Brain microvascular endothelial cell (primary cell): ENCODE data around the gene KCNK15.
"Not testable (repeated sequence)": the region's sequence is repeated elsewhere in the genome, so short reads cannot be mapped to it uniquely, and the experiment has no call there.

Experiments
- DNase-seq: peaks from one replicate; pipeline ENCODE4 v3.0.0-alpha.2; 2020
- H3K27ac ChIP-seq: fragments of 250-450 bp; sonication (Bioruptor Pico); 2 replicates; pipeline ENCODE4 v1.5.1; 2020; ENCODE audit warnings: mild to moderate bottlenecking, moderate library complexity
- H3K27me3 ChIP-seq: fragments of 250-450 bp; sonication (Bioruptor Pico); replicated peaks from 2 replicates; pipeline ENCODE4 v1.5.1; 2020; ENCODE audit warnings: mild to moderate bottlenecking
- H3K36me3 ChIP-seq: fragments of 250-450 bp; sonication (Bioruptor Pico); replicated peaks from 2 replicates; pipeline ENCODE4 v1.5.1; 2020; ENCODE audit warnings: mild to moderate bottlenecking
- H3K4me3 ChIP-seq: 2 replicates; pipeline ENCODE4 v1.5.1; 2011; ENCODE audit warnings: low read depth, mild to moderate bottlenecking, control low read depth, low read length, moderate library complexity
- CTCF ChIP-seq: IDR thresholded peaks from 2 replicates; pipeline ENCODE4 v1.5.1; 2011; ENCODE audit warnings: low read depth, mild to moderate bottlenecking, moderate library complexity, low read length, control low read depth, inconsistent platforms; ENCODE audit errors: missing control alignments
- in situ Hi-C: cut with HindIII; loops from 2 replicates; pipeline ENCODE4 v1.10.0; 2017; ENCODE audit warnings: low sequenced_read_pairs, low pct_ligation_motif_present

Gene KCNK15

GRCh38 chr20:44759595-44759994, 13.9 kb downstream of the KCNK15 start:
- peaks cover 1% of the 10 kb centered on the region for H3K27me3 ChIP-seq
- DNase-seq = no peak
- no peaks in the 10 kb centered on the region for H3K36me3 ChIP-seq
- no peak overlapping the region for H3K27ac ChIP-seq
- TF ChIP-seq CTCF = no peak
- in situ Hi-C loops = no loop called here
- H3K4me3 ChIP-seq = no peak overlapping the region

- Histone ChIP-seq H3K27me3 (peaks cover 1% of the 10 kb centered on the region), H3K4me3 (no peak overlapping the region), H3K27ac (no peak overlapping the region), H3K36me3 (no peaks in the 10 kb centered on the region)
- in situ Hi-C loops = no loop called here
- DNase-seq = no peak
- TF ChIP-seq CTCF = no peak
Measured at GRCh38 chr20:44761423-44761822, 15.8 kb downstream of the KCNK15 start.

GRCh38 chr20:44762466-44763140, 16.9 kb downstream of the KCNK15 start:
- Histone ChIP-seq H3K27me3 (peaks cover 1% of the 10 kb centered on the region), H3K4me3 (no peak overlapping the region), H3K27ac (no peak overlapping the region), H3K36me3 (no peaks in the 10 kb centered on the region)
- no peak for TF ChIP-seq CTCF
- in situ Hi-C loops = no loop called here
- DNase-seq = no peak

GRCh38 chr20:44763798-44764197, 18.1 kb downstream of the KCNK15 start:
- in situ Hi-C loops = not testable (repeated sequence)

GRCh38 chr20:44765091-44765490, 19.4 kb downstream of the KCNK15 start:
- H3K36me3 ChIP-seq = no peaks in the 10 kb centered on the region
- H3K27me3 ChIP-seq = peaks cover 5% of the 10 kb centered on the region
- no peak for DNase-seq
- H3K4me3 ChIP-seq = no peak overlapping the region
- H3K27ac ChIP-seq = no peak overlapping the region
- TF ChIP-seq CTCF = no peak
- in situ Hi-C loops = no loop called here

More at GRCh38 chr20:44763798-44764197, 18.1 kb downstream of the KCNK15 start:
- not testable (repeated sequence) for H3K36me3 ChIP-seq, H3K4me3 ChIP-seq, H3K27ac ChIP-seq, DNase-seq, H3K27me3 ChIP-seq

- Histone ChIP-seq H3K27me3 (peaks cover 3% of the 10 kb centered on the region), H3K4me3 (no peak overlapping the region), H3K27ac (no peak overlapping the region), H3K36me3 (no peaks in the 10 kb centered on the region)
- no peak for DNase-seq
- TF ChIP-seq CTCF = no peak
- in situ Hi-C loops = no loop called here
Measured at GRCh38 chr20:44765701-44766347, 20.2 kb downstream of the KCNK15 start.
